ENCODE measurements around the gene VPREB3.

DNA sequence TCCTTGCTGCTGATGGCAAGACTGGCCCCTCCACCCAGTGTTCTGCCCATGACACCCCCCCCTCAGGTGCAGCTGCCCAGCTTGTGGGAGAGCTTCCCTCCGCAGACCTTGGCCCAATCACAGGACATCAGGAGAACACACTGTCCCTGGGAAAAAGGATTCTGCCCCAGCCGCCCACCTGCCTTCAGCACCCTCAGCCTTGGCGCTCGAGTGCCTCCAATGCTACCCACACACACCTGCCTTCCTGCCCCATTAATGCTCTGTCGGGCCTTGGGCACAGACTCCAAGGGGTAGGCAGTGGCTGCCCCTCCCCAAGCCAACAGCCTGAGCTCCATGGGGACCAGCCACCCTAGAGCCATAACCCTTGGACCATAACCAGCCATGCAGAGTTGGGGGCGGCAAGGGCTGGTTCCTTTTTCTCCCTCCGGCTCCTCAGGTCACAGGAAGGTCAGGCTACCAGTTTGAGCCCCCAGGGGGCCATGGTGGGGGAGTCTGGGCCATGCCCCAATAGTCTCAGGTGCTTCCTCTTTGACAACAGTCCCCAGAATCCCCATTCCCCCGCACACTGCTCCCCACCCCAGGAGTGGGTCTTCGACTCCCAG, 2.0 kb downstream of the VPREB3 start:
- no peak for TF ChIP-seq POLR2A (IDR thresholded peaks at IDR 0.05; ENCODE audit: low read length)
- TF ChIP-seq GATA1 (IDR thresholded peaks at IDR 0.05; ENCODE audit: low read depth, low read length) = no peak
